Right lobe of liver (tissue), 4 donors: ENCODE measurements around the gene VEGFA.

ENCODE experiments used
- CTCF ChIP-seq, 4 donors: fragments of 200-600 bp in 3 of 4; fragments of 450-650 bp in 1 of 4; IDR thresholded peaks; one replicate each; pipeline versions ENCODE4 v1.5.1 to v1.8.0; 2016 to 2022; ENCODE audit warnings: antibody characterized with exemption in 4 of 4, mild to moderate bottlenecking in 2 of 4
- POLR2A ChIP-seq: fragments of 450-650 bp; IDR thresholded peaks from one replicate; pipeline ENCODE4 v1.6.1; 2017; ENCODE audit warnings: antibody characterized with exemption, mild to moderate bottlenecking
- donor health status: DM: no; HTN: no; CAD: no.
- donor health status: DM: no; HTN: no; CAD: no.
- donor health status: DM: no; HTN: yes; CAD: no.

DNA sequence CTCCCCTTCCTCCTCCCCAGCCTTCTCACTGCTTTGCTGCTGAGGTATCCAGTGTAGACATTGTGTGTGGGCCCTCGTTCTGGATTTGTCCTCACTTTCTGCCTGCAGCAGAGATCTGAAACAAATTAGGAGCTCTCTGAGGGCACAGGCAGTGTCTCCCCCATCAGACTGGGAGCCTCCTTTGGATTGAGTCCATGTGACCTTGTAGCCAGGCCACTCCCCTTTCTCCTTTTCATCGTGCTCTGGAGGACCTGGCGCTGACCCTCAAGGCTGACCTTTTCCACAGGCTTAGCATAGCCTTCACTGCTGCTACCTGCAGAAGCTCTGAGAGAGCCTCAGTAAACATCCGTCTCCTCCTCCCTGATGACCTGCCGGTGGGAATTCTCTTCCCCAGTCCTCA lies 26.2 kb downstream of the VEGFA start:
- TF ChIP-seq POLR2A (no peak), CTCF (IDR thresholded peaks at IDR 0.05) (no peak)
